ENCODE data around the gene WFDC9.
"Not testable (repeated sequence)": the region's sequence is repeated elsewhere in the genome, so short reads cannot be mapped to it uniquely, and the experiment has no call there.

The WFDC9 gene

GRCh38 chr20:45589725-45590124, 41.4 kb downstream of the WFDC9 start:
- no peak overlapping the region for H3K4me2 ChIP-seq (ENCODE audit: low read depth, low read length, poor library complexity, severe bottlenecking)
- H2AFZ ChIP-seq (ENCODE audit: low read length), result no peak overlapping the region
- no peak overlapping the region for H3K9ac ChIP-seq (ENCODE audit: low read depth, low read length, poor library complexity, severe bottlenecking)
- H4K20me1 ChIP-seq (ENCODE audit: insufficient read depth, low read length, poor library complexity, severe bottlenecking), result no peaks in the 10 kb centered on the region
- H3F3A ChIP-seq (ENCODE audit: low read depth), result no peaks in the 10 kb centered on the region
- H3K9me2 ChIP-seq (replicated peaks; ENCODE audit: low read depth, low read length), result no peaks in the 10 kb centered on the region
- H3K79me2 ChIP-seq (ENCODE audit: insufficient read depth, low read length), result no peaks in the 10 kb centered on the region
- H3K4me3 ChIP-seq (ENCODE audit: low read length, poor library complexity, severe bottlenecking), result no peak overlapping the region
- no peaks in the 10 kb centered on the region for H3K9me3 ChIP-seq (ENCODE audit: insufficient read depth, low read depth, low read length)
- no peaks in the 10 kb centered on the region for H3K4me1 ChIP-seq (ENCODE audit: insufficient read depth, low read length, poor library complexity, severe bottlenecking)
- H3K36me3 ChIP-seq (ENCODE audit: insufficient read depth, low read length), result no peaks in the 10 kb centered on the region
- TF ChIP-seq EZH2phosphoT487 (IDR thresholded peaks at IDR 0.05; ENCODE audit: borderline replicate concordance), result no peak
- no peak for TF ChIP-seq CTCF (conservative IDR thresholded peaks at IDR 0.05; ENCODE audit: low read length)
- H3K27me3 ChIP-seq (ENCODE audit: insufficient read depth, low read length, poor library complexity, severe bottlenecking), result no peaks in the 10 kb centered on the region

- no peaks in the 10 kb centered on the region for H3K36me3 ChIP-seq (ENCODE audit: insufficient read depth, low read length)
- no peak overlapping the region for H3K4me3 ChIP-seq (ENCODE audit: low read length, poor library complexity, severe bottlenecking)
- no peaks in the 10 kb centered on the region for H3K79me2 ChIP-seq (ENCODE audit: insufficient read depth, low read length)
- H2AFZ ChIP-seq (ENCODE audit: low read length), result no peak overlapping the region
- H3K9ac ChIP-seq (ENCODE audit: low read depth, low read length, poor library complexity, severe bottlenecking), result no peak overlapping the region
- no peaks in the 10 kb centered on the region for H3K9me2 ChIP-seq (replicated peaks; ENCODE audit: low read depth, low read length)
- TF ChIP-seq CTCF (conservative IDR thresholded peaks at IDR 0.05; ENCODE audit: low read length), result no peak
- no peak for TF ChIP-seq EZH2phosphoT487 (IDR thresholded peaks at IDR 0.05; ENCODE audit: borderline replicate concordance)
- H3K4me1 ChIP-seq (ENCODE audit: insufficient read depth, low read length, poor library complexity, severe bottlenecking), result no peaks in the 10 kb centered on the region
- no peaks in the 10 kb centered on the region for H3K9me3 ChIP-seq (ENCODE audit: insufficient read depth, low read depth, low read length)
- H3K4me2 ChIP-seq (ENCODE audit: low read depth, low read length, poor library complexity, severe bottlenecking), result no peak overlapping the region
- no peaks in the 10 kb centered on the region for H3F3A ChIP-seq (ENCODE audit: low read depth)
- H4K20me1 ChIP-seq (ENCODE audit: insufficient read depth, low read length, poor library complexity, severe bottlenecking), result no peaks in the 10 kb centered on the region
- H3K27me3 ChIP-seq (ENCODE audit: insufficient read depth, low read length, poor library complexity, severe bottlenecking), result no peaks in the 10 kb centered on the region
Observed at GRCh38 chr20:45588800-45589199, 42.3 kb downstream of the WFDC9 start.

GRCh38 chr20:45585986-45586385, 45.1 kb downstream of the WFDC9 start:
- H3K9me2 ChIP-seq (replicated peaks; ENCODE audit: low read depth, low read length); H3K9me3 ChIP-seq (ENCODE audit: insufficient read depth, low read depth, low read length); H3K79me2 ChIP-seq (ENCODE audit: insufficient read depth, low read length); H4K20me1 ChIP-seq (ENCODE audit: insufficient read depth, low read length, poor library complexity, severe bottlenecking); H3K4me2 ChIP-seq (ENCODE audit: low read depth, low read length, poor library complexity, severe bottlenecking); H3F3A ChIP-seq (ENCODE audit: low read depth); H3K9ac ChIP-seq (ENCODE audit: low read depth, low read length, poor library complexity, severe bottlenecking); H3K27me3 ChIP-seq (ENCODE audit: insufficient read depth, low read length, poor library complexity, severe bottlenecking); H3K4me3 ChIP-seq (ENCODE audit: low read length, poor library complexity, severe bottlenecking); H3K4me1 ChIP-seq (ENCODE audit: insufficient read depth, low read length, poor library complexity, severe bottlenecking); H2AFZ ChIP-seq (ENCODE audit: low read length); H3K36me3 ChIP-seq (ENCODE audit: insufficient read depth, low read length): not testable (repeated sequence)

GRCh38 chr20:45584294-45584693, 46.8 kb downstream of the WFDC9 start:
- H3K9ac ChIP-seq (ENCODE audit: low read depth, low read length, poor library complexity, severe bottlenecking); H3K27me3 ChIP-seq (ENCODE audit: insufficient read depth, low read length, poor library complexity, severe bottlenecking); H3K9me2 ChIP-seq (replicated peaks; ENCODE audit: low read depth, low read length); H3F3A ChIP-seq (ENCODE audit: low read depth); H3K4me2 ChIP-seq (ENCODE audit: low read depth, low read length, poor library complexity, severe bottlenecking); H2AFZ ChIP-seq (ENCODE audit: low read length); H3K79me2 ChIP-seq (ENCODE audit: insufficient read depth, low read length); H3K36me3 ChIP-seq (ENCODE audit: insufficient read depth, low read length); H3K4me3 ChIP-seq (ENCODE audit: low read length, poor library complexity, severe bottlenecking); H3K4me1 ChIP-seq (ENCODE audit: insufficient read depth, low read length, poor library complexity, severe bottlenecking); H4K20me1 ChIP-seq (ENCODE audit: insufficient read depth, low read length, poor library complexity, severe bottlenecking); H3K9me3 ChIP-seq (ENCODE audit: insufficient read depth, low read depth, low read length): not testable (repeated sequence)
